Thoracic aorta (tissue), 2 donors: ENCODE results near the gene GNAZ. TPM values are rescaled to one million over a fixed set of nuclear protein-coding genes. Genes with fewer than 3 reads are reported as not detected.

Experiments used
- ATAC-seq: fragments of 150-250 bp; one replicate; pipeline ENCODE4 v1.8.0; 2017; ENCODE audit warnings: low read depth; ENCODE audit not compliant: insufficient number of reproducible peaks, low FRiP score
- DNase-seq: peaks from one replicate; pipeline ENCODE4 v3.0.0-alpha.2; 2020; ENCODE audit warnings: low spot score
- H3K27ac ChIP-seq, 2 donors: fragments of 200-600 bp; sonication (generic); 1 replicate in 1 of 2; 2 replicates in 1 of 2; pipeline ENCODE4 v1.5.1; 2016; ENCODE audit warnings: mild to moderate bottlenecking in 2 of 2, moderate library complexity in 2 of 2
- H3K27me3 ChIP-seq: fragments of 200-600 bp; sonication (generic); replicated peaks from 2 replicates; pipeline ENCODE4 v1.6.0; 2016; ENCODE audit warnings: mild to moderate bottlenecking; ENCODE audit not compliant: insufficient read depth
- H3K36me3 ChIP-seq: fragments of 200-600 bp; sonication (generic); one replicate; pipeline ENCODE4 v1.5.1; 2016
- H3K4me1 ChIP-seq, 2 donors: fragments of 200-600 bp; sonication (generic); 1 replicate in 1 of 2; 2 replicates in 1 of 2; pipeline versions ENCODE4 v1.5.1 to v1.6.0; 2016; ENCODE audit warnings: low read depth in 2 of 2, mild to moderate bottlenecking in 1 of 2; ENCODE audit not compliant: control insufficient read depth in 1 of 2
- H3K4me3 ChIP-seq: fragments of 200-600 bp; sonication (generic); 2 replicates; pipeline ENCODE4 v1.5.1; 2016; ENCODE audit warnings: mild to moderate bottlenecking
- H3K9me3 ChIP-seq: fragments of 200-600 bp; sonication (generic); 2 replicates; pipeline ENCODE4 v1.5.1; 2016
- total RNA-seq, 2 donors: library from RNA; depleted of rRNA; stranded (reverse); fragments of >200 nt; gene quantifications; one replicate each; pipeline versions ENCODE4 v1.1.0 to v1.2.3, GENCODE V29; 2016
- TF ChIP-seq, protein P1 (sequence below): fragments of 200-600 bp; sonication (generic); IDR thresholded peaks from one replicate; pipeline ENCODE4 v1.5.1; 2019; ENCODE audit warnings: antibody characterized with exemption

GNAZ gene
- total RNA-seq, 2 donors from 2014 or later, result 3.9 to 5.4 TPM

DNA sequence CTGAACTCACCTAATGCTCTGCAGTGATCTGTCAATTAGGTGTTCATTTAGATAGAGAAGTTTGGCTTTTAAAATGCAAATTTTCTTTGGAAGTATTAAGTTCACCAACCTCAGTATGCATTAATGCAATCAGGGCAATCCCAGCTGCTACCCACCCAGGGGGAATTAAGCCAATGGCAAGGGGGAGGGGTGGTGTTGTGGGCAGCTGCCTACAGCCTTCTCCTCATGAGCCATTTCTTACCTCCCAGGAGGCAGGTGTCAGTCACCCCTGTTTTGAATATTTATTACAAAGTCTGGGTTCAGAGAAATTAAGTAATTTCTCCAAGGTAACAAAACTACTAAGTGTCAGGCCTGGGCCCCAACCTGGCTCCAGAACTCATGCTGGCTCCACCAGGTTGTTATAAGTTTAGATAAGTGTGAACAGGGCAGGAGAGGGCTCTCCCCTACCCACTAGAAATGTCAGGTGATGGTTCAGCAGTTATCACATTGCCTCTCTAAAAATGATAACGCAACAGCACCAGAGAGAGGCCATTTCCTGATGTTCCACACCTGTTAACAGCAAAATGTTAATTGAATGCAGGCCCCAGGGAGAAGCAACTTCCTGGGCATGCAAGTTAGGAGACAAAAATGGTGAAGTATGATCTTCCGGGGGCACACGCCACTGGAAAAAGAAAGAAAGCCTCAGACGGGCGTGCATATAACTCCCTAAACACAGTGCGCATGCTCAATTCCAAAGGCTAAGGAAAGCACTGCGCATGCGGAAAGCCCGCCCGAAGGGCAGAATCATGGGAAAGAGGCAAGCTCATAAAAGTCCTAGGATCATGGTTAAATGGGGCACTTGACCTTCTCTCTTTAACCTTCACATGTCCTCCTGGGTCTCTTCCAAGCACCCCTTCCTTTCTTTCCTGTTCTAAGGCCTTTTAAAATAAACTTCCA lies 35.4 kb upstream of the GNAZ start:
- TF ChIP-seq, protein P1, sequence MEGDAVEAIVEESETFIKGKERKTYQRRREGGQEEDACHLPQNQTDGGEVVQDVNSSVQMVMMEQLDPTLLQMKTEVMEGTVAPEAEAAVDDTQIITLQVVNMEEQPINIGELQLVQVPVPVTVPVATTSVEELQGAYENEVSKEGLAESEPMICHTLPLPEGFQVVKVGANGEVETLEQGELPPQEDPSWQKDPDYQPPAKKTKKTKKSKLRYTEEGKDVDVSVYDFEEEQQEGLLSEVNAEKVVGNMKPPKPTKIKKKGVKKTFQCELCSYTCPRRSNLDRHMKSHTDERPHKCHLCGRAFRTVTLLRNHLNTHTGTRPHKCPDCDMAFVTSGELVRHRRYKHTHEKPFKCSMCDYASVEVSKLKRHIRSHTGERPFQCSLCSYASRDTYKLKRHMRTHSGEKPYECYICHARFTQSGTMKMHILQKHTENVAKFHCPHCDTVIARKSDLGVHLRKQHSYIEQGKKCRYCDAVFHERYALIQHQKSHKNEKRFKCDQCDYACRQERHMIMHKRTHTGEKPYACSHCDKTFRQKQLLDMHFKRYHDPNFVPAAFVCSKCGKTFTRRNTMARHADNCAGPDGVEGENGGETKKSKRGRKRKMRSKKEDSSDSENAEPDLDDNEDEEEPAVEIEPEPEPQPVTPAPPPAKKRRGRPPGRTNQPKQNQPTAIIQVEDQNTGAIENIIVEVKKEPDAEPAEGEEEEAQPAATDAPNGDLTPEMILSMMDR, result no peak
- H3K9me3 ChIP-seq, result no peaks in the 10 kb centered on the region
- no peaks in the 10 kb centered on the region for H3K4me1 ChIP-seq
- no peaks in the 10 kb centered on the region for H3K36me3 ChIP-seq
- H3K27ac ChIP-seq, result no peak overlapping the region
- ATAC-seq, result no peak
- DNase-seq, result no peak
- no peaks in the 10 kb centered on the region for H3K27me3 ChIP-seq
- no peak overlapping the region for H3K4me3 ChIP-seq

DNA sequence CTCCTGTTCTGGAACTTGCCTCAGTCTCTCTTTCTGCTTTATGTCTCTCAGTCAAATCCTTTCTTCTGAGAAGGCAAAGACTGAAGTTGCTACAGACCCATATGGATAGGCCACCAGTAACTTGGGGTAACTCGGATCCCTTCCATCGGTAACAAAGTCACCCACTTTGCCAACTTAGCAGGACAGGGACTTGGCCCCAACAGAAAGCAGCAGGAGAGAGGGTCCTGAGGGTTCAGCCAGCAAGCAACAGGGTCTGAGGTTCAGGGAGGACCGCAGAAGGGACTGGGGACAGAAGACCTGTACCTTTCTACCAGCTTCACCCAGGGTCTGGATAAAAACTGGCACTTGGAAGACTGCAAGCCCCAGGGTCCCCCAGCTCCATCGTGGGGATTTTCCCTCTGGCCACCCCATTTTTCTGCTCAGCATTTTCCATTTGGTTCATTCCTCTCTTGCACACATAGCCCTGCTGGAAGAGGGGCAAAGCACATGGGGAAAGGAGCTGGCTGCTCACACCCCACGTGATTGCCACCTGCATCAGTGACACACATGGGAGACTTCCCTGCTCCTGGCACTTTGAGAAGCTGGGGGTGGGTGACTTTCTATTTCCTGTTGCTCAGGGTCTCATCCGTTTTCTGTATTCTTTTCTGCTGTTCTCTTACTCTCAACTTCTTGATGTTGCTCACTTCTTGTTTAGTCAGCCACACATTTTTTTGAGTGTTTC lies 34.6 kb upstream of the GNAZ start:
- no peaks in the 10 kb centered on the region for H3K36me3 ChIP-seq
- no peaks in the 10 kb centered on the region for H3K9me3 ChIP-seq
- H3K4me1 ChIP-seq, result no peaks in the 10 kb centered on the region
- ATAC-seq (no peak), DNase-seq (no peak)
- H3K4me3 ChIP-seq, result no peak overlapping the region
- TF ChIP-seq, protein P1, result no peak
- H3K27me3 ChIP-seq, result no peaks in the 10 kb centered on the region
- no peak overlapping the region for H3K27ac ChIP-seq

DNA sequence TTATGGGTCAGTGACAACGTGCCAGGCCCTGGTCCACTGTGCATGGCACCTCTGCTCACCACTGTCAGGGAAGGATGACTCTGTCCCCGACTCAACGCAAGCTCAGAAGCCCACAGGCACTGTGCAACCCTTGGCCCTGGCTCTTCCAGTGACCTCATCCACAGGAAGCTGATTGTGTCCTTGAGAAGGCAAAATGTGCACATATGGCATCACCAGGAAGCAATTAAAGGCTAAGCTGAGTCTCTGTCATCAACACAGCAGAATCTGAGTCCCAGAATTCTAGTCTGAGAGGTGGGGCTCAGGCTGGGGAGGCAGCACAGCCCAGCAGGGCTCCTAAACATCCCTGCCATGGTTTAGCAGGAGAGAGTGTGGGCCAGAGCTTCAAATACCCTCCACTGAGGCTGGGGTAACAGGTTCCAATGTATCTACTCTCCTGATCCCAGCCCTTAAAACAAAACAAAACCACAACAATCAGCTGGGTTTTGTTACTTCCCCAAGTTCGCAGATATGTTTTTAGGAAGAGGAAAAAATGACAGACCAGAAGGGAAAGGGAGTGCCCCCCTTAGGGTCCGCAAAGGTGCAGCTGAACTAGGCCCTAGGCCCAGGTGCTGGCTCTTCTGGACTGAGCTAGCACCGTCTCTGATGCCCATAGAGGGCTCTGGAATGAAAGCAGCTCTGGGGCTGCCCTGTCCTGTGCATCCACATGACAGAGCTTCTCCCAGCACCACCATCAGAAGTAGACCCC lies 33.5 kb upstream of the GNAZ start:
- no peak for DNase-seq

DNA sequence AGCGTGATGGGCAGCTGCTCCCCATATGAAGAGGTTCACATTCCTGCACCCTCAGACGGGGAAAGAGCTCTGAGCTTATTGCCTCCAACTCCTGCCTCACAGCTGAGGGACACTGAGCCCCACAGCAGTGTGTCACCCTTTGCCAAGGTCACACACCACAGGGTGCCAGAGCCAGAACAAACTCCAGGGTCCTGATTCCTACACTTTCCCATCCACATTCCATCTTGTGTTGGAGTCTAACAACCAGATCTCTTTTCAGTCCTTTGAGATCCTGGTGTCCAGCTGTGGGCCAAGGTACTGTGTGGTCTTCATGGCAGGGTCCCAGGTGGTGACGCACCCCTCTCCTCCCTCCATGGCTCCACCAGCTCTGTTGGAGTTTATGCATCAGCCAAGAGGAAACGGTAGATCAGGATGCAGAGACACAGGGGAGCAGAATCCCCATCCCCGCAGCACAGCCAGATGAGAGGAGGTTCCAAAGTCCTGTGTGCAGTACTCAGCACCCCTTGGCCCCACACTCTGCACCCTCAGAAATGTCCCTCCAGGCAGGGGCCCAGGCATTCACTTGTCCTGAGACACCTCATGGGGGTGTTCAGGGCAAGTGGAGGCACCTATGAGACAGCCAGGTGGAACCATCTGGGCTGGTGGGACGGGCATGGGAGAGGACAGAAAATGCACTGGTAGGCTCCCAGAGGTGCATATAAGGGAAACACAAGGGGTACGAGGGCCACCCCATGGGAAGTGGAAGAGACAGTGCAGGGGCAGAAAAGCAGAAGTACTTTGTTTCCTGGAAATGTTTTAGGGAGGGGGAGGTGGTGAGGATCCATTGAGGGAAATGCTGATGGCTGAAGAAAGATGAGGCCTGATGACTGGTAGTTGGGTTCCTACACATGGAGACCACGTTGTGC lies 32.6 kb upstream of the GNAZ start:
- ATAC-seq (no peak), DNase-seq (no peak)
- Histone ChIP-seq H3K27me3 (no peaks in the 10 kb centered on the region), H3K36me3 (no peaks in the 10 kb centered on the region), H3K9me3 (no peaks in the 10 kb centered on the region), H3K4me1 (no peaks in the 10 kb centered on the region), H3K4me3 (no peak overlapping the region), H3K27ac (no peak overlapping the region)
- TF ChIP-seq, protein P1, result no peak

More for the DNA sequence above, 33.5 kb upstream of the GNAZ start:
- TF ChIP-seq, protein P1, result no peak
- Histone ChIP-seq H3K27ac (no peak overlapping the region), H3K4me3 (no peak overlapping the region), H3K27me3 (no peaks in the 10 kb centered on the region), H3K4me1 (no peaks in the 10 kb centered on the region), H3K9me3 (no peaks in the 10 kb centered on the region), H3K36me3 (no peaks in the 10 kb centered on the region)
- no peak for ATAC-seq
